Right forelimb (tissue), 1 donor: ENCODE data around the gene PRR14.

Source experiments
- DNase-seq: peaks from one replicate; pipeline ENCODE4 v3.0.0-alpha.2; 2018

Gene PRR14

GRCh38 chr16:30660424-30661261 is 9.9 kb downstream of the PRR14 start:
- no peak for DNase-seq

GRCh38 chr16:30662449-30662848 is 11.7 kb downstream of the PRR14 start:
- DNase-seq, result no peak

GRCh38 chr16:30663038-30663437 is 12.3 kb downstream of the PRR14 start:
- no peak for DNase-seq

DNA sequence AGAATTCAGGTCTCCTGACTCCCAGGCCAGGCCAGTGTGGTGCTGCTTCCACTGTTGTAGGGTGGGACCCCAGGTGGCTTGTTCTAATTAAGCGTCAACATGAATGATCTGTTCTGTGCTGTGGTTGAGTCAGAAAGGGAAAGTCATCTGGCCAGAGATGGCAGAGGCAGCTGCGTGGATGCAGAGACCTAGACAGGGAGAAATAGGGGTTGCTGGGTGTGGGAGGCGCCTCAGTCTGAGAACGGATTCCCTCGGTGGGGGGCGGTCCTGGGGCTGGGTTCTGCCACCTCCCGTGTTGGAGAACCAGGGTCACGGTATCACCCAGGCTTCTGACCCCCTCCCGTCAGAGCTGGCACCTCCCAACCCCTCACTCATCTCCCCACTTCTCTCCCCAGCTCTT is 13.1 kb downstream of the PRR14 start:
- DNase-seq, result no peak

GRCh38 chr16:30664616-30665109 is 13.9 kb downstream of the PRR14 start:
- DNase-seq, result no peak

DNA sequence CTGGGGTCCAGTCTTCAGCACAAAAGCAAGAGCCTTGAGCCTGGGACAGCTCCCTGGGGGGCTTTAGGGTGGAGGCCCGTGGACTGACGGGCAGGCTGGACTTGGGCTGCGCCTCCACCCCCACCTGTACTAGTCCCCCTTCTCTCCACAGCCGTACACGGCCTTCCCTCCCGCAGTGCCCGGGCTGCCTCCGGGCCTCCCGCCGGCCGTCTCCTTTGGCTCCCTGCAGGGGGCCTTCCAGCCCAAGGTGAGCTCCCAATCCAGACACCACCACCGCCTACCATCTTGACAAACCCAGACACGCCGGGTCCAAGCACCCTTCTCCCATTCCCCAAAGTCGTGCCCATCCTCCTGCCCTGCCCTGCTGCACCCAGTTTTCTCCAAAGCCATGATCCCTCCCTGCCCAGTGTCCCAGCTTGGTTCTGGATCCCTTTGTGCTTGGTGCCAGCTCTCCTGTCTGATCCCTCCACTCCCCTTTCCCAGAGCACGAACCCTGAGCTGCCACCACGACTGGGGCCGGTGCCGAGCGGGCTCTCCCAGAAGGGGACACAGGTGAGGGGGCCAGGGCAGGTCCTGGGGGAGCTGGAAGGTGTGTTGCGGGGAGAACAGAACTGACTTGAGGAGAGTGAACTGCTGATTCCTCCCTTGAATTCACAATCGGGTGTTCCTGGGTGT is 14.5 kb downstream of the PRR14 start:
- DNase-seq, result no peak

GRCh38 chr16:30665830-30666190 is 15.1 kb downstream of the PRR14 start:
- DNase-seq, result no peak

- DNase-seq, result no peak
Observed at GRCh38 chr16:30666681-30667080, 15.9 kb downstream of the PRR14 start.

DNA sequence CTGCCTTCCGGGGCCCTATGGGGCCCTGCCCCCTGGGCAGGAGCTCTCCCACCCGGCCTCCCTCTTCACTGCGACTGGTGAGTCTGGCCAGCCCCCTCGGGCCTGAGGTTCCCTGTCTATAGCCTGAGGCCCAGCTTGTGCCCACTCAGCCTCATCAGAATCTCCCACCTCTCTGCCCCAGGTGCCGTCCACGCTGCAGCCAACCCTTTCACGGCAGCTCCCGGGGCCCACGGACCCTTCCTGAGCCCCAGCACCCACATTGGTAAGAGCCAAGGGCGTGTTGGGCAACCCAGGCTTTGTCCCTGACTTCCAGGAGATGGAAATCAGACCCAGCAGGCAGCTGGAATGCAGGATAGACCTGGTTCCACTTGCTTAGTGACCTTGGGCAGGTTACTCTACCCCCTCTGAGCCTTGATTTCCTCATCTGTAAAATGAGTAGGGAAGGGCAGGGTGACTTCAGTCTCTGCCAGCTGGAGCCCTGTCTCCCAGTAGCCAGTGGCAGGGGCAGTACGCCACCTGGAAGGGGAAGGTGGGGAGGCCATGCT is 16.7 kb downstream of the PRR14 start:
- no peak for DNase-seq

DNA sequence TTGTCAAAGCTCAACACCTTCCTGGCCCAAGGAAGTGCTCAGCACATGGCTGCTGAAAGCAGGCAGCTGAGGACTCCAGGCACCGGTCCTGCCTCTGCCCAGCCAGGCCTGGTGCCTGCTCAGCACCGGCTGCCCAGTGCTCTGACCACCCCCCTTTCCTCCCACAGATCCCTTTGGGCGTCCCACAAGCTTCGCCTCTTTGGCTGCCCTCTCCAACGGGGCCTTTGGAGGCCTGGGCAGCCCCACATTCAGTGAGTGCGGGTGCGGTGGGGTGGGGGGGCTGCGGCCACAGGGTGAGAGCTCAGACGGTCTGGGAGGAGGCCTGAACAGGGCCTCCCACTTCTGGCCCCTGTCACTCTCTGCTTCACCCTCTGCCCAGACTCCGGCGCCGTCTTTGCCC is 17.6 kb downstream of the PRR14 start:
- no peak for DNase-seq

GRCh38 chr16:30669026-30669902 is 18.5 kb downstream of the PRR14 start:
- DNase-seq, result no peak

DNA sequence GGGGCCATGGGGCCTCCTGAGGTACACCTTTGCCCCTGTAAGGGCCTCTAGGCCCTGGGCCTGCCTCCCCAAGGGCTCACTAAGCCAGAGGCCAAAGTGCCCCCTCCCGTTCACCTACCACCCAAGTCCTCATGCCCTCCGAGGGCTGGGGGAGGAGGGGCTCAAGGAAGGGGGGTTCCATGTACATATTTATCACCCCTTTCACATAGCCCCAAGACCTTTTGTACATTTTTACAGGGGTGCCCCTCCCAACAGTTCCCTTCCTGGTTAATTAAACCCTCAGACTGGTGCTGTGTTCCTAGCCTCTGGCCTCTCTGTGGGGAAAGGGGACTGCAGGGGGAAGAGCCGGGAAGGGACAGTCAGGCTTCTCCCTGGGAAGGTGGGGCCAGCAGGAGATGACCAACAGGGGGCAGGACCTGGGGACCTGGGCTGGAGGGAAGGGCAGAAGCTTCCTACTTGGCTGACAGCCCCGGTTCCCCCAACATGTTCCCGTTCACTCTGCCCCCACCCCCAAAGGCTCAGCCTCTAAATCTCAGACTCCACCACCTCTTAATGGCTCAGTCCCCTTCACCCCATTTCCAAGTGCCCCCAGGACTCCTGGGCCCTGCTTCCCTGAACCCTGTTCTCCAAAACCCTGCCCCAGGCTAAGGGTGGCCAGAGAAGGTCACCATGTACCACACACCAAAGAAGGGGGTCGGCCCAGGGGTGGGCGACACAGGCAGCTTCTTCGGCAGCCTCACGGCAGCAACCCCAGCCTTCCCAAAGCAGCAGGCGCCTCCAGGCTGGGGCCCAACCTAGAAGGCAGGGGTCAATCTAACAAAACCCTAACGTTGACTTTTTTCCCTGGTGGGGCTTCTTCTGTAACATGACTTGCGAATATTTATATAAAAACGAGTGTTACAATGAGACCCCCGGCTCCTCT is 19.4 kb downstream of the PRR14 start:
- DNase-seq, result no peak

DNA sequence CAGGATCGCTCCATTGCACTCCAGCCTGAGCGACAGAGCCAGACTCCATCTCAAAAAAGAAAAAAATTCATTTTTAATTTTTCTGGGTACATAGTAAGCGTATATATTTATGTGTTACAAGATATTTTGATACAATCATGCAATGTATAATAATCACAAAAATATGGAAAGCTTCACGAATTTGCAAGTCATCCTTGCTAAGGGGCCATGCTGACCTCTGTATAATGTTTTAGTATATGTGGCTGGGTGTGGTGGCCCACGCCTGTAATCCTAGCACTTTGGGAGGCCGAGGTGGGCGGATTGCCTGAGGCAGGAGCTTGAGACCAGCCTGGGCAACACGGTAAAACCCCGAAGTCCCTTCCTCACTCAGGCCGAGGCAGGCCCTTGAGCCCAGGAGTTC is 24.4 kb downstream of the PRR14 start:
- peak; percentile 18 for DNase-seq

- DNase-seq, result no peak
Observed at GRCh38 chr16:30677931-30678585, 27.3 kb downstream of the PRR14 start.

GRCh38 chr16:30678586-30678970 is 27.8 kb downstream of the PRR14 start:
- no peak for DNase-seq

- DNase-seq, result no peak
Observed at GRCh38 chr16:30680326-30680725, 29.6 kb downstream of the PRR14 start.

- no peak for DNase-seq
Observed at GRCh38 chr16:30688701-30689100, 37.9 kb downstream of the PRR14 start.

- no peak for DNase-seq
Observed at GRCh38 chr16:30691907-30692306, 41.1 kb downstream of the PRR14 start.

DNA sequence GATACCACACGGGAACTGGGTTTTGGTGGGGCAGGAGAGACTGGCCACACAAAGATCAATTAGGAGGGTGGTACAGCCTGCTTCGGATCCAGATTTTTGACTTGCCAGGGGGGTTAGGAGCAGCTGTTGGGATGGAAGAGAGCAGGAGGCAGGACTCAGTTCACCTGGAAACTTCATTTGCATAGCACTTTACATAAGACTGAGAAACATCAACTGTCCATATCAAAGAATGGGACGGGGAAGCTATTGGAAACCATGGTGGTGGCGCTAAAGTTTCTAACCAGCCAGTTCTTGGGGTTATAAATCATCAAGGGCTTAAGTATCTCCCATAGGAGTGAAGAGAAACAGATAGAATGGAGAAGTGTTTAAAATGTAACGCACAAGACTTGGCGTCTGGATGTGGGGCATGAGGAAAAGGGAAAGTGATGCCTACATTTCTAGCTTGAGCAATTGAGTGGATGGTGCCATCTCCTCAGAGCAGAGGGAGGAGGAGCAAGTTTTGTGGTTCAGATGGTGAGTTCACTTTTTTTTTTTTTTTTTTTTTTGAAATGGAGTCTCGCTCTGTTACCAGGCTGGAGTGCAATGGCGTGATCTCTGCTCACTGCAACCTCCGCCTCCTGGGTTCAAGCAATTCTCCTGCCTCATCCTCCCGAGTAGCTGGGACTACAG is 41.8 kb downstream of the PRR14 start:
- DNase-seq, result no peak

- no peak for DNase-seq
Observed at GRCh38 chr16:30694926-30695693, 44.4 kb downstream of the PRR14 start.
